Measurements from ENCODE around the gene SLIT3.

DNA sequence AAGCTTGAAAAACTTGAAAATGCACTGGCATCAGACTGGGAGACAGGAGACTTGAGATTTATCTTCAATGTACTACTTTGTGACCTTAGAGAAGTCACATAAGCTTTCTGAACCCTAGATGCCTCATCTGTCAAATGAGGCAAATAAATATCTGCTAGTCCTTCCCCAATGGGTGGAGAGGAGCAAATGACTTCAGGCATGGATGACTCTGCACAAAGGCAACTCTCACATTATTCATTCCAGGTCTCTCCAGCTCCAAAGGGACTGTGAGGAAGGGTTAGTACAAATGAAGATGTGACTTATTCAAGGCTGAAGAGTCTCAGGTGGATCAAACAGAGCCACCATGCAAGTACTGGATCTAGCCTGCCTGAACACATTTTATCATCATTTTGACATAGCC lies 228.7 kb downstream of the SLIT3 start:
- no peak for TF ChIP-seq POLR2A (IDR thresholded peaks at IDR 0.05)
- TF ChIP-seq, protein P1, sequence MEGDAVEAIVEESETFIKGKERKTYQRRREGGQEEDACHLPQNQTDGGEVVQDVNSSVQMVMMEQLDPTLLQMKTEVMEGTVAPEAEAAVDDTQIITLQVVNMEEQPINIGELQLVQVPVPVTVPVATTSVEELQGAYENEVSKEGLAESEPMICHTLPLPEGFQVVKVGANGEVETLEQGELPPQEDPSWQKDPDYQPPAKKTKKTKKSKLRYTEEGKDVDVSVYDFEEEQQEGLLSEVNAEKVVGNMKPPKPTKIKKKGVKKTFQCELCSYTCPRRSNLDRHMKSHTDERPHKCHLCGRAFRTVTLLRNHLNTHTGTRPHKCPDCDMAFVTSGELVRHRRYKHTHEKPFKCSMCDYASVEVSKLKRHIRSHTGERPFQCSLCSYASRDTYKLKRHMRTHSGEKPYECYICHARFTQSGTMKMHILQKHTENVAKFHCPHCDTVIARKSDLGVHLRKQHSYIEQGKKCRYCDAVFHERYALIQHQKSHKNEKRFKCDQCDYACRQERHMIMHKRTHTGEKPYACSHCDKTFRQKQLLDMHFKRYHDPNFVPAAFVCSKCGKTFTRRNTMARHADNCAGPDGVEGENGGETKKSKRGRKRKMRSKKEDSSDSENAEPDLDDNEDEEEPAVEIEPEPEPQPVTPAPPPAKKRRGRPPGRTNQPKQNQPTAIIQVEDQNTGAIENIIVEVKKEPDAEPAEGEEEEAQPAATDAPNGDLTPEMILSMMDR (IDR thresholded peaks at IDR 0.05): no peak

All from Peyer's patch (tissue), 4 donors.